Activated B cell treated with CpG ODN at 0.5 μM for 24 hours (primary cell): ENCODE measurements around the gene EIF5B. TPM values are rescaled to one million over a fixed set of nuclear protein-coding genes. Genes with fewer than 3 reads are reported as not detected.
"Not testable (repeated sequence)": the region's sequence is repeated elsewhere in the genome, so short reads cannot be mapped to it uniquely, and the experiment has no call there.

Source experiments
- ATAC-seq: fragments of 200-7000 bp; cut with Tn5 transposase; one replicate; pipeline ENCODE4 v1.10.0; 2021; ENCODE audit warnings: low read depth, mild to moderate bottlenecking, moderate library complexity
- CTCF ChIA-PET: fragments of 350-600 bp; sonication (Branson Sonifier 250); formaldehyde crosslinking; loops from one replicate; lab custom pipeline; 2021; ENCODE audit warnings: antibody characterized with exemption; lab: Charles Lee
- POLR2A ChIA-PET: fragments of 350-600 bp; sonication (Branson Sonifier 250); formaldehyde crosslinking; loops from one replicate; lab custom pipeline; 2021; ENCODE audit warnings: antibody characterized with exemption; lab: Charles Lee
- DNase-seq: peaks from one replicate; pipeline ENCODE4 v3.0.0; 2022
- H3K27ac Mint-ChIP-seq: one replicate; pipeline ENCODE4 v1.8.0; 2020; ENCODE audit warnings: mixed read lengths
- H3K27me3 Mint-ChIP-seq: one replicate; pipeline ENCODE4 v1.8.0; 2021; ENCODE audit warnings: mixed read lengths
- H3K36me3 Mint-ChIP-seq: one replicate; pipeline ENCODE4 v1.8.0; 2021; ENCODE audit warnings: low read depth, mixed read lengths
- H3K4me1 Mint-ChIP-seq: one replicate; pipeline ENCODE4 v1.8.0; 2021; ENCODE audit warnings: mixed read lengths
- H3K4me3 Mint-ChIP-seq: one replicate; pipeline ENCODE4 v1.8.0; 2020; ENCODE audit warnings: mild to moderate bottlenecking, mixed read lengths
- H3K9me3 Mint-ChIP-seq: one replicate; pipeline ENCODE4 v1.8.0; 2020; ENCODE audit warnings: mixed read lengths
- CTCF ChIP-seq: fragments of 200-600 bp; IDR thresholded peaks from one replicate; pipeline ENCODE4 v1.8.0; 2022; ENCODE audit warnings: antibody characterized with exemption, mild to moderate bottlenecking
- intact Hi-C: fragments of 100-400 bp; cut with micrococcal nuclease; formaldehyde crosslinking; loops from one replicate; pipeline ENCODE4 v1.15.1; 2024
- total RNA-seq: library from RNA; stranded (reverse); gene quantifications from 2 replicates; pipeline ENCODE4 v1.2.3, GENCODE V29; 2022

The EIF5B gene
- total RNA-seq, 1 donor from 2014 or later = 55.0 TPM

GRCh38 chr2:99354070-99354469 lies 16.9 kb downstream of the EIF5B start:
- ChIA-PET CTCF (no interaction called here), POLR2A (interaction anchor here (1.8 kb wide), 1 partner anchor 16 kb away, joined by 12 read pairs; no protein-coding TSS in a partner anchor)
- Mint-ChIP-seq H3K4me3 (no peak overlapping the region), H3K4me1 (peaks cover 63% of the 10 kb centered on the region), H3K27ac (no peak overlapping the region), H3K9me3 (no peaks in the 10 kb centered on the region), H3K27me3 (no peaks in the 10 kb centered on the region), H3K36me3 (peaks cover 1% of the 10 kb centered on the region)
- DNase-seq (no peak), ATAC-seq (no peak)
- no peak for TF ChIP-seq CTCF
- intact Hi-C loops = no loop called here

GRCh38 chr2:99354825-99355224 lies 17.6 kb downstream of the EIF5B start:
- peaks cover 59% of the 10 kb centered on the region for H3K4me1 Mint-ChIP-seq
- H3K36me3 Mint-ChIP-seq, ATAC-seq, H3K27me3 Mint-ChIP-seq, H3K27ac Mint-ChIP-seq, intact Hi-C loops, DNase-seq, H3K9me3 Mint-ChIP-seq, H3K4me3 Mint-ChIP-seq: not testable (repeated sequence)
- POLR2A ChIA-PET = interaction anchor here (0.7 to 1.8 kb wide), 2 partner anchors 17 to 155 kb away, joined by 7 to 12 read pairs; no protein-coding TSS in a partner anchor
- CTCF ChIA-PET = interaction anchor here (0.7 kb wide), 1 partner anchor 204 kb away, joined by 3 read pairs; no protein-coding TSS in a partner anchor

GRCh38 chr2:99356853-99357252 lies 19.7 kb downstream of the EIF5B start:
- Mint-ChIP-seq H3K4me1 (peaks cover 42% of the 10 kb centered on the region), H3K27me3 (no peaks in the 10 kb centered on the region), H3K9me3 (no peaks in the 10 kb centered on the region), H3K36me3 (peaks cover 18% of the 10 kb centered on the region), H3K4me3 (no peak overlapping the region), H3K27ac (no peak overlapping the region)
- ChIA-PET CTCF (no interaction called here), POLR2A (no interaction called here)
- no peak for ATAC-seq
- no peak for DNase-seq
- intact Hi-C loops = no loop called here
- no peak for TF ChIP-seq CTCF

GRCh38 chr2:99365661-99366060 lies 28.5 kb downstream of the EIF5B start:
- Mint-ChIP-seq H3K27me3 (no peaks in the 10 kb centered on the region), H3K36me3 (peaks cover 81% of the 10 kb centered on the region), H3K27ac (no peak overlapping the region), H3K4me3 (no peak overlapping the region), H3K4me1 (no peaks in the 10 kb centered on the region), H3K9me3 (no peaks in the 10 kb centered on the region)
- ChIA-PET CTCF (no interaction called here), POLR2A (no interaction called here)
- ATAC-seq (no peak), DNase-seq (no peak)
- intact Hi-C loops = no loop called here
- TF ChIP-seq CTCF = no peak

GRCh38 chr2:99368854-99369253 lies 31.7 kb downstream of the EIF5B start:
- H3K27ac Mint-ChIP-seq, intact Hi-C loops, POLR2A ChIA-PET, DNase-seq, H3K27me3 Mint-ChIP-seq, CTCF ChIA-PET, ATAC-seq, H3K9me3 Mint-ChIP-seq, H3K4me3 Mint-ChIP-seq, H3K4me1 Mint-ChIP-seq: not testable (repeated sequence)
- peaks cover 83% of the 10 kb centered on the region for H3K36me3 Mint-ChIP-seq

GRCh38 chr2:99373144-99373543 lies 36.0 kb downstream of the EIF5B start:
- ATAC-seq = no peak
- no peak for TF ChIP-seq CTCF
- no peak overlapping the region for H3K27ac Mint-ChIP-seq
- H3K4me1 Mint-ChIP-seq = no peaks in the 10 kb centered on the region
- ChIA-PET CTCF (no interaction called here), POLR2A (no interaction called here)
- H3K4me3 Mint-ChIP-seq = no peak overlapping the region
- no peaks in the 10 kb centered on the region for H3K27me3 Mint-ChIP-seq
- H3K9me3 Mint-ChIP-seq = peaks cover 7% of the 10 kb centered on the region
- no peak for DNase-seq
- H3K36me3 Mint-ChIP-seq = peaks cover 83% of the 10 kb centered on the region
- intact Hi-C loops = no loop called here
